ENCODE measurements around the gene GAS2L1. TPM values are rescaled to one million over a fixed set of nuclear protein-coding genes. Genes with fewer than 3 reads are reported as not detected.

The GAS2L1 gene
- total RNA-seq, 1 experiment from 2014 or later: 29.4 TPM

DNA sequence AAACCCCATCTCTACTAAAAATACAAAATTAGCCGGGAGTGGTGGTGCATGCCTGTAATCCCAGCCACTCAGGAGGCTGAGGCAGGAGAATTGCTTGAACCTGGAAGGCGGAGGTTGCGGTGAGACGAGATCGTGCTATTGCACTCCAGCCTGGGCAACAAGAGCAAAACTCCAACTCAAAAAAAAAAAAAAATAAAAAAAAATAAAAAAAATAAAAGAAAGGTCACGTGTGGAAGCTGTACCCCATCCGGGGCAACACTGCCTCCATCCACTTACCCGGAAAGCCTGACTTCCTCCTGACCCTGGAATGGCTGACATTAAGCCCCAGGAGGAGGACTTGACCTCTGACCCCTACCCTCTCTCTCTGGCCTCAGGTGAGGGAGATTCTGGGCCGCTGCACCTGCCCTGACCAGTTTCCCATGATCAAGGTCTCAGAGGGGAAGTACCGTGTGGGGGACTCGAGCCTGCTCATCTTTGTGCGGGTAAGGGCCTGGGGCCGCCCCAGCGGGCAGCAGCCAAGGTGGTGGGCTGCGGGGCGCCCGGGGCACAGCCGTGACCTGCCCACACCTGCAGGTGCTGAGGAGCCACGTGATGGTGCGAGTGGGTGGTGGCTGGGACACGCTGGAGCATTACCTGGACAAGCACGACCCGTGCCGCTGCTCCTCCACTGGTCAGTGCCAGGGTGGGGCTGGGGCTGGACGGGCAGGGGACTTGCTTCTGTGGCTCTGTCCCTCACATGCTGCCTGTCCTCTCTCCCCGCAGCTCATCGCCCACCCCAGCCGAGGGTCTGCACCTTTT lies 3.8 kb downstream of the GAS2L1 start:
- ATAC-seq: no peak
- H3K9ac ChIP-seq (ENCODE audit: low read length): peak overlapping the region; percentile 48
- TF ChIP-seq JUND (IDR thresholded peaks at IDR 0.05) (no peak), FOSL1 (IDR thresholded peaks at IDR 0.05; ENCODE audit: low read depth) (no peak), EZH2phosphoT487 (IDR thresholded peaks at IDR 0.05; ENCODE audit: borderline replicate concordance) (no peak), ELF1 (IDR thresholded peaks at IDR 0.05; ENCODE audit: borderline replicate concordance, low read depth) (no peak), ZFX (IDR thresholded peaks at IDR 0.05) (no peak), SP1 (IDR thresholded peaks at IDR 0.05; ENCODE audit: low read depth) (no peak), POLR2A (IDR thresholded peaks at IDR 0.05; ENCODE audit: borderline replicate concordance, extremely low read depth, insufficient read depth, insufficient read length) (no peak), CEBPB (IDR thresholded peaks at IDR 0.05; ENCODE audit: low read depth) (no peak), YY1 (IDR thresholded peaks at IDR 0.05; ENCODE audit: extremely low read depth, insufficient replicate concordance, low read depth, low read length) (no peak)
- TF ChIP-seq, protein P1, sequence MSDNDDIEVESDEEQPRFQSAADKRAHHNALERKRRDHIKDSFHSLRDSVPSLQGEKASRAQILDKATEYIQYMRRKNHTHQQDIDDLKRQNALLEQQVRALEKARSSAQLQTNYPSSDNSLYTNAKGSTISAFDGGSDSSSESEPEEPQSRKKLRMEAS (IDR thresholded peaks at IDR 0.05): no peak
- TF ChIP-seq, protein P2, sequence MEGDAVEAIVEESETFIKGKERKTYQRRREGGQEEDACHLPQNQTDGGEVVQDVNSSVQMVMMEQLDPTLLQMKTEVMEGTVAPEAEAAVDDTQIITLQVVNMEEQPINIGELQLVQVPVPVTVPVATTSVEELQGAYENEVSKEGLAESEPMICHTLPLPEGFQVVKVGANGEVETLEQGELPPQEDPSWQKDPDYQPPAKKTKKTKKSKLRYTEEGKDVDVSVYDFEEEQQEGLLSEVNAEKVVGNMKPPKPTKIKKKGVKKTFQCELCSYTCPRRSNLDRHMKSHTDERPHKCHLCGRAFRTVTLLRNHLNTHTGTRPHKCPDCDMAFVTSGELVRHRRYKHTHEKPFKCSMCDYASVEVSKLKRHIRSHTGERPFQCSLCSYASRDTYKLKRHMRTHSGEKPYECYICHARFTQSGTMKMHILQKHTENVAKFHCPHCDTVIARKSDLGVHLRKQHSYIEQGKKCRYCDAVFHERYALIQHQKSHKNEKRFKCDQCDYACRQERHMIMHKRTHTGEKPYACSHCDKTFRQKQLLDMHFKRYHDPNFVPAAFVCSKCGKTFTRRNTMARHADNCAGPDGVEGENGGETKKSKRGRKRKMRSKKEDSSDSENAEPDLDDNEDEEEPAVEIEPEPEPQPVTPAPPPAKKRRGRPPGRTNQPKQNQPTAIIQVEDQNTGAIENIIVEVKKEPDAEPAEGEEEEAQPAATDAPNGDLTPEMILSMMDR (IDR thresholded peaks at IDR 0.05 in 2 of 3, conservative IDR thresholded peaks at IDR 0.05 in 1 of 3; ENCODE audit: borderline replicate concordance in 1 of 3, insufficient read depth in 1 of 3, low read depth in 2 of 3, low read length in 2 of 3): no peak
- H3K9me3 ChIP-seq (ENCODE audit: control insufficient read depth in 1 of 2, insufficient read depth in 1 of 2, low read depth in 1 of 2, low read length in 2 of 2): no peaks in the 10 kb centered on the region
- peak overlapping the region; percentile 66 for H3K4me2 ChIP-seq (ENCODE audit: low read length)
- ChIA-PET CTCF (interaction anchor here (1.0 kb wide), 2 partner anchors 11 to 15 kb away, joined by 3 to 4 read pairs; no protein-coding TSS in a partner anchor), POLR2A (interaction anchor here (0.8 kb wide), 1 partner anchor 10 kb away, joined by 3 read pairs; no protein-coding TSS in a partner anchor), RAD21 (ENCODE audit: low non-redundant PET in 1 of 2, low total read pairs in 2 of 2, uncharacterized antibody in 2 of 2, unreplicated experiment in 2 of 2) (no interaction called here)
- H3K27me3 ChIP-seq (ENCODE audit: insufficient read depth, low read length): no peaks in the 10 kb centered on the region
- peak overlapping the region; percentile 50; the same call in 1 of the 2 replicates for H3K27ac ChIP-seq (ENCODE audit: low read depth, low read length)
- no peaks in the 10 kb centered on the region for H4K20me1 ChIP-seq (ENCODE audit: insufficient read depth)
- H3K4me1 ChIP-seq (ENCODE audit: control insufficient read depth in 1 of 2, insufficient read depth in 2 of 2, low read length in 2 of 2): peaks cover 33 to 60% of the 10 kb centered on the region in 2 experiments
- BruUV-seq (replicated peaks): no TSS peak
- no peak overlapping the region for H3K4me3 ChIP-seq (replicated peaks in 1 of 2; ENCODE audit: low read depth in 1 of 2, low read length in 2 of 2)
- DNase-seq (ENCODE audit: low read depth, low spot score): no peak
- H3K9me2 ChIP-seq (ENCODE audit: insufficient read depth): no peaks in the 10 kb centered on the region
- H3K79me2 ChIP-seq (ENCODE audit: insufficient read depth, low read length): peaks cover 7% of the 10 kb centered on the region; the same call in 1 of the 2 replicates
- H3K36me3 ChIP-seq (ENCODE audit: control insufficient read depth in 1 of 2, insufficient read depth in 2 of 2, low read length in 2 of 2): no peaks in the 10 kb centered on the region
- no peak overlapping the region for H2AFZ ChIP-seq (ENCODE audit: low read depth, low read length, poor library complexity, severe bottlenecking)
- intact Hi-C loops (cut with micrococcal nuclease): no loop called here
